ENCODE data around the gene SGSM2.

The SGSM2 gene

GRCh38 chr17:2401426-2402221 lies 64.3 kb downstream of the SGSM2 start:
- peak; percentile 79 to 99 for DNase-seq (ENCODE audit: low read depth in 1 of 2, low spot score in 1 of 2)
- no peak for TF ChIP-seq JUND (IDR thresholded peaks at IDR 0.05; ENCODE audit: low read depth)
- in situ Hi-C loops (cut with HindIII; ENCODE audit: low pct_unique_long_range_greater_than_20kb, low sequenced_read_pairs): no loop called here

GRCh38 chr17:2402544-2402943 lies 65.2 kb downstream of the SGSM2 start:
- TF ChIP-seq JUND (IDR thresholded peaks at IDR 0.05; ENCODE audit: low read depth): no peak
- in situ Hi-C loops (cut with HindIII; ENCODE audit: low pct_unique_long_range_greater_than_20kb, low sequenced_read_pairs): no loop called here
- DNase-seq (ENCODE audit: low read depth in 1 of 2, low spot score in 1 of 2): no peak

- TF ChIP-seq JUND (IDR thresholded peaks at IDR 0.05; ENCODE audit: low read depth): no peak
- in situ Hi-C loops (cut with HindIII; ENCODE audit: low pct_unique_long_range_greater_than_20kb, low sequenced_read_pairs): no loop called here
- DNase-seq (ENCODE audit: low read depth in 1 of 2, low spot score in 1 of 2): no peak
These were observed 65.7 kb downstream of the SGSM2 start for GRCh38 chr17:2403044-2403443.

GRCh38 chr17:2405247-2405926 lies 68.1 kb downstream of the SGSM2 start:
- no peak for TF ChIP-seq JUND (IDR thresholded peaks at IDR 0.05; ENCODE audit: low read depth)
- in situ Hi-C loops (cut with HindIII; ENCODE audit: low pct_unique_long_range_greater_than_20kb, low sequenced_read_pairs): no loop called here
- no peak for DNase-seq (ENCODE audit: low read depth in 1 of 2, low spot score in 1 of 2)

GRCh38 chr17:2406271-2406902 lies 69.1 kb downstream of the SGSM2 start:
- in situ Hi-C loops (cut with HindIII; ENCODE audit: low pct_unique_long_range_greater_than_20kb, low sequenced_read_pairs): no loop called here
- no peak for DNase-seq (ENCODE audit: low read depth in 1 of 2, low spot score in 1 of 2)
- TF ChIP-seq JUND (IDR thresholded peaks at IDR 0.05; ENCODE audit: low read depth): no peak

GRCh38 chr17:2406903-2407790 lies 69.8 kb downstream of the SGSM2 start:
- DNase-seq (ENCODE audit: low read depth in 1 of 2, low spot score in 1 of 2): no peak
- in situ Hi-C loops (cut with HindIII; ENCODE audit: low pct_unique_long_range_greater_than_20kb, low sequenced_read_pairs): no loop called here
- no peak for TF ChIP-seq JUND (IDR thresholded peaks at IDR 0.05; ENCODE audit: low read depth)

- in situ Hi-C loops (cut with HindIII; ENCODE audit: low pct_unique_long_range_greater_than_20kb, low sequenced_read_pairs): no loop called here
- DNase-seq (ENCODE audit: low read depth in 1 of 2, low spot score in 1 of 2): no peak
- no peak for TF ChIP-seq JUND (IDR thresholded peaks at IDR 0.05; ENCODE audit: low read depth)
These were observed 73.7 kb downstream of the SGSM2 start for GRCh38 chr17:2410951-2411350.

GRCh38 chr17:2412561-2413021 lies 75.3 kb downstream of the SGSM2 start:
- DNase-seq (ENCODE audit: low read depth in 1 of 2, low spot score in 1 of 2): no peak
- in situ Hi-C loops (cut with HindIII; ENCODE audit: low pct_unique_long_range_greater_than_20kb, low sequenced_read_pairs): no loop called here
- no peak for TF ChIP-seq JUND (IDR thresholded peaks at IDR 0.05; ENCODE audit: low read depth)

GRCh38 chr17:2414446-2415064 lies 77.3 kb downstream of the SGSM2 start:
- no peak for TF ChIP-seq JUND (IDR thresholded peaks at IDR 0.05; ENCODE audit: low read depth)
- DNase-seq (ENCODE audit: low read depth in 1 of 2, low spot score in 1 of 2): no peak
- in situ Hi-C loops (cut with HindIII; ENCODE audit: low pct_unique_long_range_greater_than_20kb, low sequenced_read_pairs): no loop called here

- no peak for TF ChIP-seq JUND (IDR thresholded peaks at IDR 0.05; ENCODE audit: low read depth)
- in situ Hi-C loops (cut with HindIII; ENCODE audit: low pct_unique_long_range_greater_than_20kb, low sequenced_read_pairs): no loop called here
- no peak for DNase-seq (ENCODE audit: low read depth in 1 of 2, low spot score in 1 of 2)
These were observed 77.8 kb downstream of the SGSM2 start for GRCh38 chr17:2415081-2415480.

GRCh38 chr17:2416010-2416734 lies 78.9 kb downstream of the SGSM2 start:
- peak; percentile 76 to 81 for DNase-seq (ENCODE audit: low read depth in 1 of 2, low spot score in 1 of 2)
- TF ChIP-seq JUND (IDR thresholded peaks at IDR 0.05; ENCODE audit: low read depth): no peak
- in situ Hi-C loops (cut with HindIII; ENCODE audit: low pct_unique_long_range_greater_than_20kb, low sequenced_read_pairs): no loop called here
